ENCODE data around the gene RAPSN.

RAPSN gene

DNA sequence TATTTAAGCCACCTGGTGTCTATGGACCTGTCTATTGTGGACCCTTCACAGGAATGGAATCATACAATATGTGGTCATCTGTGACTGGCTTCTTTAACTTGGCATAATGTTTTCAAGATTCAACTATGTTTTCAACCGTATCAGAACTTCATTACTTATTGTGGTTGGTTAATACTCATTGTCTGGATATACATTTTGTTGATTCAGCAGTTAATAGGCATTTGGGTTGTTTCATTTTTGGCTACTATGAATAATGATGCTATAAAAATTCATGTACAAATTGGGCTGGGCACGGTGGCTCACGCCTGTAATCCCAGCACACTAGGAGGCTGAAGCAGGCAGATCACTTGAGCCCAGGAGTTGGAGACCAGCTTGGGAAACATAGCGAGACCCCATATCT is 2.5 kb upstream of the RAPSN start:
- Mint-ChIP-seq H3K27ac (no peak overlapping the region), H3K36me3 (no peaks in the 10 kb centered on the region), H3K27me3 (no peaks in the 10 kb centered on the region), H3K9me3 (no peaks in the 10 kb centered on the region), H3K4me3 (no peak overlapping the region), H3K4me1 (peaks cover 3% of the 10 kb centered on the region)
- no peak for DNase-seq
- CTCF ChIA-PET: no interaction called here

DNA sequence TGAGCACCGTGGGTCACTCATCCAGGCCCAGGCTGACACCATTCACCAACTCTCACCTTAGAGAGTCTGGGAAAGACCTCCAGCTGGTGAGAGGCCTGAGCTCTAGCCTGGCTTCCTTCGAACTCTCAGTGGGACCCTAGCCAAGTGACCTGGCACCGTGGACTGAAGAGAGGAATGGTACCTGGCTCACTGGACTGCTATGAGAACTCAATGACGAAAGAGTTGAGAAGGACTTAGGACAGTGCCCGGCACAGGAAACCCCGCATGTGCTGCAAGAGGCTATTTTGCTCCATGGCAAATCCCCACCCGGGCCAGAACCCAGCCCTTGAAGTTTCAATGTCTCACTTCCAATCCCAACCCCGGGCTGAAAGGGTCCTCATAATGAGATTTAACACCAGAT is 605 bp upstream of the RAPSN start:
- H3K4me1 Mint-ChIP-seq: peaks cover 3% of the 10 kb centered on the region
- no peak overlapping the region for H3K27ac Mint-ChIP-seq
- no peak overlapping the region for H3K4me3 Mint-ChIP-seq
- DNase-seq: no peak
- H3K9me3 Mint-ChIP-seq: no peaks in the 10 kb centered on the region
- H3K36me3 Mint-ChIP-seq: no peaks in the 10 kb centered on the region
- H3K27me3 Mint-ChIP-seq: no peaks in the 10 kb centered on the region
- CTCF ChIA-PET: no interaction called here

GRCh38 chr11:47447906-47448305 is 1.0 kb downstream of the RAPSN start:
- DNase-seq: no peak
- CTCF ChIA-PET: no interaction called here
- Mint-ChIP-seq H3K4me3 (no peak overlapping the region), H3K9me3 (no peaks in the 10 kb centered on the region), H3K27me3 (peaks cover 4% of the 10 kb centered on the region), H3K36me3 (no peaks in the 10 kb centered on the region), H3K27ac (no peak overlapping the region), H3K4me1 (peaks cover 5% of the 10 kb centered on the region)

- no peak overlapping the region for H3K27ac Mint-ChIP-seq
- no peak overlapping the region for H3K4me3 Mint-ChIP-seq
- peaks cover 5% of the 10 kb centered on the region for H3K4me1 Mint-ChIP-seq
- H3K9me3 Mint-ChIP-seq: no peaks in the 10 kb centered on the region
- H3K27me3 Mint-ChIP-seq: peaks cover 4% of the 10 kb centered on the region
- CTCF ChIA-PET: no interaction called here
- no peak for DNase-seq
- no peaks in the 10 kb centered on the region for H3K36me3 Mint-ChIP-seq
These were observed 2.1 kb downstream of the RAPSN start for GRCh38 chr11:47446833-47447232.

- Mint-ChIP-seq H3K27me3 (peaks cover 4% of the 10 kb centered on the region), H3K4me1 (peaks cover 5% of the 10 kb centered on the region), H3K27ac (no peak overlapping the region), H3K4me3 (no peak overlapping the region), H3K9me3 (no peaks in the 10 kb centered on the region), H3K36me3 (no peaks in the 10 kb centered on the region)
- CTCF ChIA-PET: interaction anchor here (1.0 kb wide), 1 partner anchor 8 kb away, joined by 3 read pairs; no protein-coding TSS in a partner anchor
- DNase-seq: no peak
These were observed 3.1 kb downstream of the RAPSN start for GRCh38 chr11:47445840-47446239.

GRCh38 chr11:47443817-47444216 is 5.1 kb downstream of the RAPSN start:
- CTCF ChIA-PET: interaction anchor here (1.0 to 1.3 kb wide), 2 partner anchors 11 to 70 kb away, joined by 3 to 4 read pairs; no protein-coding TSS in a partner anchor
- peaks cover 4% of the 10 kb centered on the region for H3K27me3 Mint-ChIP-seq
- H3K9me3 Mint-ChIP-seq: no peaks in the 10 kb centered on the region
- peaks cover 5% of the 10 kb centered on the region for H3K4me1 Mint-ChIP-seq
- no peak for DNase-seq
- no peak overlapping the region for H3K27ac Mint-ChIP-seq
- H3K36me3 Mint-ChIP-seq: no peaks in the 10 kb centered on the region
- no peak overlapping the region for H3K4me3 Mint-ChIP-seq

GRCh38 chr11:47443028-47443700 is 5.8 kb downstream of the RAPSN start:
- DNase-seq: no peak
- Mint-ChIP-seq H3K4me3 (no peak overlapping the region), H3K9me3 (no peaks in the 10 kb centered on the region), H3K4me1 (peaks cover 5% of the 10 kb centered on the region), H3K27ac (no peak overlapping the region), H3K27me3 (peaks cover 4% of the 10 kb centered on the region), H3K36me3 (no peaks in the 10 kb centered on the region)
- CTCF ChIA-PET: interaction anchor here (1.3 kb wide), 1 partner anchor 11 kb away, joined by 4 read pairs; no protein-coding TSS in a partner anchor

DNA sequence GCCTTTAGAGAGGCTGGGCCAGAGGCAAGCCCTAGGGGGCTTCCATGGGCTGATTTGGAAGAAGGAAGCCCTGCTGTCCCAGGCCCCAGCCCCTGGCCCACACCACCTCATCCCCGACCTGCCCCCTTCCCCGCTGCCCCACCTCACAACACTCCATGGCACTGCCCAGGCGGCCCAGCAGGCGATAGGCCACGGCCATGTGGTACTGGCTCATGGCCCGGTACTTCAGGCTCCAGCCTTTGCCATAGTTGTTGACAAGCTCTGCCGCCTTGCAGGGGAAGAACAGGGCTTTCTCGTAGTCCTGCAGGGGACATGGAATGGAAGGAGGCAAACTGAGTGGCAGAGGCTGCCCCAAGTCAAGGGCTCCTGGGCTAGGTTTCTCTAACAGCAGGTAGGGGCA is 6.4 kb downstream of the RAPSN start:
- no peak for DNase-seq
- Mint-ChIP-seq H3K9me3 (no peaks in the 10 kb centered on the region), H3K27me3 (peaks cover 4% of the 10 kb centered on the region), H3K4me1 (peaks cover 5% of the 10 kb centered on the region), H3K27ac (no peak overlapping the region), H3K36me3 (no peaks in the 10 kb centered on the region), H3K4me3 (no peak overlapping the region)
- CTCF ChIA-PET: interaction anchor here (1.3 kb wide), 1 partner anchor 12 kb away, joined by 4 read pairs; no protein-coding TSS in a partner anchor

GRCh38 chr11:47441421-47441820 is 7.5 kb downstream of the RAPSN start:
- CTCF ChIA-PET: no interaction called here
- DNase-seq: no peak
- no peaks in the 10 kb centered on the region for H3K36me3 Mint-ChIP-seq
- H3K9me3 Mint-ChIP-seq: no peaks in the 10 kb centered on the region
- H3K27me3 Mint-ChIP-seq: peaks cover 4% of the 10 kb centered on the region
- peaks cover 5% of the 10 kb centered on the region for H3K4me1 Mint-ChIP-seq
- H3K27ac Mint-ChIP-seq: no peak overlapping the region
- no peak overlapping the region for H3K4me3 Mint-ChIP-seq

DNA sequence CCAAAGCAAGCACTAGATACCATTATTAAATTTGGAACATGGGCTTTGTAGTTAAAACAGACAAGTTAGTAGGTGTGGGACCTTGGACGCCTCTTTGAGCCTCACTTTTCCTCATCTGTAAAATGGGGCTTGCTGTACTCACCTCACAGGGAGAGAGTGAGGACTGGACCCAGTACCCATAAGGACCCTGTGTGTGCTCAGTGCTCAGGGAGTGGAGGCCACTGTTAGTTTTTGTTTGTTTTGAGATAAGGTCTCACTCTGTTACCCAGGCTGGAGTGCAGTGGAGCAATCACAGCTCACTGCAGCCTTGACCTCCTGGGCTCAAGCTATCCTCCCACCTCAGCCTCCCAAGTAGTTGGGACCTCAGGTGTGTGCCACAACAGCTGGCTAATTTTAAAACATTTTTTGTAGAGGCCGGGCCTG is 8.9 kb downstream of the RAPSN start:
- Mint-ChIP-seq H3K36me3 (no peaks in the 10 kb centered on the region), H3K27me3 (peaks cover 9% of the 10 kb centered on the region), H3K27ac (no peak overlapping the region), H3K4me1 (peaks cover 5% of the 10 kb centered on the region), H3K9me3 (no peaks in the 10 kb centered on the region), H3K4me3 (no peak overlapping the region)
- no peak for DNase-seq
- CTCF ChIA-PET: no interaction called here

GRCh38 chr11:47438721-47439120 is 10.2 kb downstream of the RAPSN start:
- no peaks in the 10 kb centered on the region for H3K36me3 Mint-ChIP-seq
- no peaks in the 10 kb centered on the region for H3K9me3 Mint-ChIP-seq
- H3K27me3 Mint-ChIP-seq: peaks cover 12% of the 10 kb centered on the region
- DNase-seq: no peak
- peaks cover 5% of the 10 kb centered on the region for H3K4me1 Mint-ChIP-seq
- H3K27ac Mint-ChIP-seq: no peak overlapping the region
- CTCF ChIA-PET: no interaction called here
- no peak overlapping the region for H3K4me3 Mint-ChIP-seq

DNA sequence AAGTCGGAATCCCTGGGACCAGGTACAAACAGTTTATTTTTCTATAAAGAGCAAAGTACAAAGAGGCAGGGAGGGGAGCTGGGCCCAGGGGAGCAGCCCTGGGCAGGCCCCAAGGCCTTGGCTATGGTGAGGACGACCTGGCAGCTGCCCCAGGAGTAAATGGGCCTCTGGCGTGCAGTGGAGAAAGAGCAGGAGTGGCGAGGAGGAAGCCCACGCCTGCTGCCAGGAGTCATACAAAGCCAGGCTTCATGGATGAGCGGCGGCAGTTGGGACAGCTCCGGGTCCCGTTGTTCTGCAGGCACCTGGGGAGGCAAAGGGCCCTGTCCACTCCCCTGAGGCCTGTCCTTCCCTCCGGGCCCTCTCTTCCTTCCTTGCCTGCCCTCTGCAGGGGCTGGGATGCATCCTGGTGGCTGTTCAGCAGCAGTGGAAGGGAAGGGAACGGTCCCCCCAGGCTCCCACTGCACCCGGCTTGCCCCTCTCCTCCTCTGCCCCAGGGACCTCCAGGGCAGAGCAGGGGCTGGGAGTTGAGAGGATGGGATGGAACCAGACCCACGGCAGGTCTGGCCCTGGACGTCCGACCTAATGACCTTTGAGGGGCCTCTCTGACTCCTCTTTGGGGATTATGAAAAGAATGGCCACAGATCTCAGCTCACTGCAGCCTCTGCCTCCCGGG is 11.1 kb downstream of the RAPSN start:
- CTCF ChIA-PET: no interaction called here
- no peak for DNase-seq
- Mint-ChIP-seq H3K4me1 (no peaks in the 10 kb centered on the region), H3K27me3 (peaks cover 11% of the 10 kb centered on the region), H3K36me3 (no peaks in the 10 kb centered on the region), H3K9me3 (no peaks in the 10 kb centered on the region), H3K27ac (no peak overlapping the region), H3K4me3 (no peak overlapping the region)

GRCh38 chr11:47437218-47437745 is 11.7 kb downstream of the RAPSN start:
- no peak overlapping the region for H3K4me3 Mint-ChIP-seq
- H3K27ac Mint-ChIP-seq: no peak overlapping the region
- CTCF ChIA-PET: no interaction called here

DNA sequence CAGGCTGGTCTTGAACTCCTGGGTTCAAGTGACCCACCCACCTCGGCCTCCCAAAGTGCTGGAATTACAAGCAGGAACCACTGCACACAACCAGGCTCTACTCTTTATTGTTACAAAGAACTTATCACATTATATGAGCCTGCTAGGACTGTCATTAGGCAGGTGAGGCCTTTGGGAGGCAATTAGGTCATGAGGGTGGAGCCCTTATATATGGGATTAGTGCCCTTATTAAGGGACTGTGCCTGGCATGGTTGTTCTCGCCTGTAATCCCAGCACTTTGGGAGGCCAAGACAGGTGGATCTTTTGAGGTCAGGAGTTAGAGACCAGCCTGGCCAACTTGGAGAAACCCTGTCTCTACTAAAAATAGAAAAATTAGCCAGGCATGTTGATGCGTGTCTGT is 12.2 kb downstream of the RAPSN start:
- H3K4me3 Mint-ChIP-seq: no peak overlapping the region
- no peaks in the 10 kb centered on the region for H3K36me3 Mint-ChIP-seq
- no peak overlapping the region for H3K27ac Mint-ChIP-seq
- H3K9me3 Mint-ChIP-seq: no peaks in the 10 kb centered on the region
- DNase-seq: no peak
- no peaks in the 10 kb centered on the region for H3K4me1 Mint-ChIP-seq
- peaks cover 11% of the 10 kb centered on the region for H3K27me3 Mint-ChIP-seq
- CTCF ChIA-PET: no interaction called here

More at GRCh38 chr11:47437218-47437745, 11.7 kb downstream of the RAPSN start:
- H3K4me1 Mint-ChIP-seq: no peaks in the 10 kb centered on the region
- no peaks in the 10 kb centered on the region for H3K36me3 Mint-ChIP-seq
- H3K27me3 Mint-ChIP-seq: peaks cover 11% of the 10 kb centered on the region
- H3K9me3 Mint-ChIP-seq: no peaks in the 10 kb centered on the region
- no peak for DNase-seq

DNA sequence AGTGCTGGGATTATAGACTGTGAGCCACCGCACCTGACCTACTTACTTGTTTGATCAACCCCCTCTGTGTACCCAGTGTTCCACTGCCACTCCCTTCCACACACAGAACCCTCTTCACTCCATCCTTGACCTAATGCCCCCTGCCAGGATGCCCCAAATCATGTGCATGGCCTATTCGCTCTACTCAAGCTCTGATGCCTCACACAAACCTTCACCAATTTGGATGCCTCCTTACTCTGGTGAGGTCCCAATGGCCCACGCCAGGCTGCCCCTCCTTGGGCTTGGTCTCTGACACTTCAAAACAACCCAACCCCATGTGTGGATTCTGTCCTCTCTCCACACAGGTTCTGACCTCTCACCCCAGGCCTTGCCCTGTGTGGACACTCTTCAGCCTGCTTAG is 13.2 kb downstream of the RAPSN start:
- Mint-ChIP-seq H3K27ac (no peak overlapping the region), H3K4me1 (no peaks in the 10 kb centered on the region), H3K36me3 (no peaks in the 10 kb centered on the region), H3K9me3 (no peaks in the 10 kb centered on the region), H3K4me3 (no peak overlapping the region), H3K27me3 (peaks cover 11% of the 10 kb centered on the region)
- CTCF ChIA-PET: no interaction called here
- DNase-seq: no peak
